T-helper 1 cell treated with Interleukin-12 subunit alpha and Interleukin-12 subunit beta and Interleukin-4 antibody, amounts not matched to agents 30 ng/mL and 1 ng/mL, for 36 hours (primary cell): ENCODE measurements around the gene PKMYT1. TPM values are rescaled to one million over a fixed set of nuclear protein-coding genes. Genes with fewer than 3 reads are reported as not detected.
"Not testable (repeated sequence)": the region's sequence is repeated elsewhere in the genome, so short reads cannot be mapped to it uniquely, and the experiment has no call there.

Experiments used
- intact Hi-C: fragments of 100-400 bp; cut with micrococcal nuclease; formaldehyde crosslinking; loops from one replicate; pipeline ENCODE4 v1.15.1; 2024
- total RNA-seq: library from RNA; stranded (reverse); gene quantifications from 2 replicates; pipeline ENCODE4 v1.2.3, GENCODE V29; 2022

PKMYT1 gene
- total RNA-seq, 1 donor from 2014 or later = 92.0 TPM

DNA sequence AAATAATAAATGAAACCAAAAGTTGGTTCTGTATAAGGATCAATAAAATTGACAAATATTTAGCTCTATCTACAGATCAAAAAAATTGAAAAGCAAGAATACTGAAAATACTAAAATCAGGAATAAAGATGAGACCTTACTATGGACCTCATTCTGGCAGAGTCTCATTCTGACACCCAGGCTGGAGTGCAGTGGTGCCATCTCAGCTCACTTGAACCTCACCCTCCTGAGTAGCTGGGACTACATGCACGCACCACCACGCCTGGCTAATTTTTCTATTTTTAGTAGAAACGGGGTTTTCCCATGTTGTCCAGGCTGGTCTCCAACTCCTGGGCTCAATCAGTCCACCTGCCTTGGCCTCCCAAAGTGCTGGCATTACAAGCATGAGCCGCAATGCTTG, 38.2 kb downstream of the PKMYT1 start:
- intact Hi-C loops = no loop called here

GRCh38 chr16:2939968-2940367, 40.3 kb downstream of the PKMYT1 start:
- intact Hi-C loops = no loop called here

GRCh38 chr16:2938206-2938605, 42.0 kb downstream of the PKMYT1 start:
- intact Hi-C loops = no loop called here

DNA sequence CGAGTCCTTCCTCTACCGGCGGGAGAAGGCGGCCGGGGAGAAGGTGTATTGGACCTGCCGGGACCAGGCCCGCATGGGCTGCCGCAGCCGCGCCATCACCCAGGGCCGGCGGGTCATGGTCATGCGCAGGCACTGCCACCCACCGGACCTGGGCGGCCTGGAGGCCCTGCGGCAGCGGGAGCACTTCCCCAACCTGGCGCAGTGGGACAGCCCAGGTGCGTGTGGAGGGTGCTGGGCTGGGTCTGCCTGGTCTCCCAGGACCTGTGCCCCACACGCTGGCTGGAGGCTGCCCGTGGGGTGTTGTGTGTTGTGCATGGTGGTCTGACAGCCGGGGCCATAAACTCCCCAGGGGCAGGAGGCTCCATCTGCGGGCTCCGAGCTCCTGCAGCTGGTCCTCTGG, 43.1 kb downstream of the PKMYT1 start:
- intact Hi-C loops = no loop called here

- intact Hi-C loops = no loop called here
These were observed 43.7 kb downstream of the PKMYT1 start for GRCh38 chr16:2936436-2937011.

DNA sequence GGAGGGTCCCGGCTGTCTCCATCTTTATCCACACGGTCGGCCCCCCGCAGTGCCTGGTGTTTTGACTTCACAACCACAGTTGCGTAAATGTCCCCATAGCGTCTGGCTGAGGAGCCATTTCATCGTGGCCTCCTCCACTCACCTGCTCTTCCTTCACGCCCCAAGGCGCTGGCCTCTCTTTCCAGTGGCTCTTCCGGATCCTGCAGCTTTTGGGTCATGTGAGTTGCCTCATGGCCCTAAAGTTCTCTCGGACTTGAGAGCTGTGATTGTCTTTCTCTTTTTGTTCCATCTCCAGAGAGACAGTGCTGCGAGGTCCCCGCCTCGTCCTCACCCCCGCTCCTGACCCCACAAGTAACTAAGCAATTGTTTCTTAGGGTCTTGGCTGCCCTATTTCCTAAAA, 45.8 kb downstream of the PKMYT1 start:
- intact Hi-C loops = no loop called here

DNA sequence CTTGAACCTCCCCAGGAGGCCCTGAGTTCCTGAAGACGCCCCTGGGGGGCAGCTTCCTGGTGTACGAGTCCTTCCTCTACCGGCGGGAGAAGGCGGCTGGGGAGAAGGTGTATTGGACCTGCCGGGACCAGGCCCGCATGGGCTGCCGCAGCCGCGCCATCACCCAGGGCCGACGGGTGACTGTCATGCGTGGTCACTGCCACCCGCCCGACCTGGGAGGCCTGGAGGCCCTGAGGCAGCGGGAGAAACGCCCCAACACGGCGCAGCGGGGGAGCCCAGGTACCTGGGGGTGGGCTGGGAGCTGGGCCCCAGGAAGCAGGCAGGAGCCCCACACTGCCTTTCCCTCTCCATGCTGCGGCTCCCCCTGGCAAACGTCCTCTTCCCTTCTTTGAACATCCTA, 46.5 kb downstream of the PKMYT1 start:
- intact Hi-C loops = no loop called here

DNA sequence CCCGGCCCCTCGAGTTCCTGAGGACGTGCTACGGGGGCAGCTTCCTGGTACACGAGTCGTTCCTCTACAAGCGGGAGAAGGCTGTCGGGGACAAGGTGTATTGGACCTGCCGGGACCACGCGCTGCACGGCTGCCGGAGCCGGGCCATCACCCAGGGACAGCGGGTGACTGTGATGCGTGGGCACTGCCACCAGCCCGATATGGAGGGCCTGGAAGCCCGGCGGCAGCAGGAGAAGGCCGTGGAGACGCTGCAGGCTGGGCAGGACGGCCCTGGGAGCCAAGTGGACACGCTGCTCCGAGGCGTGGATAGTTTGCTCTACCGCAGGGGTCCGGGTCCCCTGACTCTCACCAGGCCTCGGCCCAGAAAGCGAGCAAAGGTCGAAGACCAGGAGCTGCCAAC, 47.1 kb downstream of the PKMYT1 start:
- intact Hi-C loops = no loop called here

DNA sequence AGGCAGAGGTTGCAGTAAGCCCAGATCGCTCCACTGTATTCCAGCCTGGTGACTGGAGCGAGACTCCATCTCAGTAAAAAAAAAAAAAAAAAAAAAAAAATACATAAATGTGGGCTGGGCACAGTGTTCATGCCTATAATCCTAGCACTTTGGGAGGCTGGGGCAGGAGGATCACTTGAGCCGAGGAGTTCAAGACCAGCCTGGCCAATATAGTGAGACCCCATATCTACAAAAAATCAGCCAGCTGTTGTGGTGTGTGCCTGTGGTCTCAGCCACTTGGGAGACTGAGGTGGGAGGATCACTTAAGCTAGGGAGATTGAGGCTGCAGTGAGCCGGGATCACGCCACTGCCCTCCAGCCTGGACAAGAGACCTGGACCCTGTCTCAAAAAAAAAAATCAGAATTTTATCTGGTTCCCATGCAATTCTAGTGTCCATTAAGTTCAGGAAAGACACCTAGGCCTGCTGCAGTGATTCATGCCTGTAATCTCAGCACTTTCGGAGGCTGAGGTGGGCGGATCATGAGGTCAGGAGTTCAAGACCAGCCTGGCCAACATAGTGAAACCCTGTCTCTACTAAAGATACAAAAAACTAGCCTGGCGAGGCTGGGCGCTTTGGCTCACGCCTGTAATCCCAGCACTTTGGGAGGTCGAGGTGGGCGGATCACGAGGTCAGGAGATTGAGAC, 48.9 kb downstream of the PKMYT1 start:
- intact Hi-C loops = not testable (repeated sequence)

DNA sequence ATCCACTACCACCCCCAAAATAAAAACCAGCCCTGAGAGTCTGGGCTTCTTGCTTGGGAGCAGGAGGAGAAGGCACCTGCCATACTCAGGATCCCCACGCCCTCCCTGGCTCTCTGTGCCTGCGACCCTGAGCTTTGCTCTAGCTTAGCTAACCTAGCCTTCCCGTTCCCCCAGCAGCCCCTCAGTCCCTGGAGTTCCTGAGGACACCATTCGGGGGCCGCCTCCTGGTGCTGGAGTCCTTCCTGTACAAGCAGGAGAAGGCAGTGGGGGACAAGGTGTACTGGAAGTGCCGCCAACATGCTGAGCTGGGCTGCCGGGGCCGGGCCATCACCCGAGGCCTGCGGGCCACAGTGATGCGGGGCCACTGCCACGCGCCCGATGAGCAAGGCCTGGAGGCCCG, 50.0 kb downstream of the PKMYT1 start:
- intact Hi-C loops = no loop called here

DNA sequence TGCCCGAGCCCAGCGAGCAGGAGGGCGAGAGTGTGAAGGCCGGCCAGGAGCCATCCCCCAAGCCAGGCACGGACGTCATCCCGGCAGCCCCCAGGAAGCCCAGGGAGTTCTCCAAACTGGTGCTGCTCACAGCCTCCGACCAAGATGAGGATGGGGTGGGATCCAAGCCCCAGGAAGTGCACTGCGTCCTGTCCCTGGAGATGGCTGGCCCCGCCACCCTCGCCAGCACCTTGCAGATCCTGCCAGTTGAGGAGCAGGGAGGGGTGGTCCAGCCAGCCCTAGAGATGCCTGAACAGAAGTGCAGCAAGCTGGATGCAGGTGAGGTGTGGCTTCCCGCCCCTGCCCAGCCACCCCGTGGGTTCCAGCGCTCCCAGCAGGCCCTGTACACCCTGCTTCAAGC, 50.6 kb downstream of the PKMYT1 start:
- intact Hi-C loops = no loop called here

DNA sequence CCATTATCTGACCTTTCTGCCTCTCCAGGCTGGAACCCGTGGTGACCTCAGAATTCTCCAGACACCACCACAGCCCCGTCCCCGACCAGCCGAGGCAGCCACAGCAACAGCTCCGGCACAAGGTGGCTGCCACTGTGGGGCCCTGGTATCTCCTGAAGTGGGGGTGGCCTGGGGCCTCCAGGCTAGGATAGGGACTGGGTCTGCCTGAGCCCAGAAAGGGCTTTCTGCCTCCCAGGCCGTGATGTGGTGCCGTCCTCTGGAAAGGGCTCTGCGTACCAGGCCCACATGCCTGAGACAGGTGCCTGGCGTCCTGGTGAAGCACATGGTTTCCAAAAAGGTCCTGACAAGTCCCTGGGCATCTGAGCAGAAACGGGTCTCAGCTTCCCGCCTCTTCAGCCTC, 51.5 kb downstream of the PKMYT1 start:
- intact Hi-C loops = no loop called here

GRCh38 chr16:2928151-2928550, 52.1 kb downstream of the PKMYT1 start:
- intact Hi-C loops = not testable (repeated sequence)

GRCh38 chr16:2927010-2927646, 53.1 kb downstream of the PKMYT1 start:
- intact Hi-C loops = loop anchor here (1.0 to 2.0 kb wide), 8 partner anchors 8 to 206 kb away; partner anchors contain the start of genes FLYWCH1, PAQR4 and PRSS27

DNA sequence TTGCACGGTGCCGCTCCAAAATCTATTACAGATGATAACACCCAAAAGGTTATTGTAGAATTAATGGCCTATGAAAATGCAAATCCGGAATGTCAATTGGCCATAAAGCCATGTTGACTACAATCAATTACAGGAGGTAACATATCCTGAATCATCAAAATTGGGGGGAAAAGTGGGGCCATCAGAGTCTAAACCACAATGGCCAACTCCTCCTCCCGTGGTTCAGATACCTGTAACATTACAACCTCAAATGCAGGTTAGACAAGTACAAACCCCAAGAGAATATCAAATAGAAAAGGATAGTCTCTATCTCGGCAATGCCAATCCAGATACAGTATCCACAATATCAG, 53.6 kb downstream of the PKMYT1 start:
- intact Hi-C loops = loop anchor here (2.0 kb wide), 2 partner anchors 88 to 206 kb away; partner anchors contain the start of gene PRSS27

GRCh38 chr16:2925951-2926649, 54.1 kb downstream of the PKMYT1 start:
- intact Hi-C loops = loop anchor here (2.0 kb wide), 2 partner anchors 87 to 205 kb away; partner anchors contain the start of gene PRSS27

- intact Hi-C loops = no loop called here
These were observed 55.1 kb downstream of the PKMYT1 start for GRCh38 chr16:2924901-2925755.

GRCh38 chr16:2923481-2923880, 56.8 kb downstream of the PKMYT1 start:
- intact Hi-C loops = no loop called here
